Amygdala (tissue), 56 donors: Measurements from ENCODE around the gene EVX2.

Experiments
- DNase-seq, 56 donors: peaks; one replicate each; lab custom pipeline; 2025; lab: John Stamatoyannopoulos, UW

EVX2 gene

DNA sequence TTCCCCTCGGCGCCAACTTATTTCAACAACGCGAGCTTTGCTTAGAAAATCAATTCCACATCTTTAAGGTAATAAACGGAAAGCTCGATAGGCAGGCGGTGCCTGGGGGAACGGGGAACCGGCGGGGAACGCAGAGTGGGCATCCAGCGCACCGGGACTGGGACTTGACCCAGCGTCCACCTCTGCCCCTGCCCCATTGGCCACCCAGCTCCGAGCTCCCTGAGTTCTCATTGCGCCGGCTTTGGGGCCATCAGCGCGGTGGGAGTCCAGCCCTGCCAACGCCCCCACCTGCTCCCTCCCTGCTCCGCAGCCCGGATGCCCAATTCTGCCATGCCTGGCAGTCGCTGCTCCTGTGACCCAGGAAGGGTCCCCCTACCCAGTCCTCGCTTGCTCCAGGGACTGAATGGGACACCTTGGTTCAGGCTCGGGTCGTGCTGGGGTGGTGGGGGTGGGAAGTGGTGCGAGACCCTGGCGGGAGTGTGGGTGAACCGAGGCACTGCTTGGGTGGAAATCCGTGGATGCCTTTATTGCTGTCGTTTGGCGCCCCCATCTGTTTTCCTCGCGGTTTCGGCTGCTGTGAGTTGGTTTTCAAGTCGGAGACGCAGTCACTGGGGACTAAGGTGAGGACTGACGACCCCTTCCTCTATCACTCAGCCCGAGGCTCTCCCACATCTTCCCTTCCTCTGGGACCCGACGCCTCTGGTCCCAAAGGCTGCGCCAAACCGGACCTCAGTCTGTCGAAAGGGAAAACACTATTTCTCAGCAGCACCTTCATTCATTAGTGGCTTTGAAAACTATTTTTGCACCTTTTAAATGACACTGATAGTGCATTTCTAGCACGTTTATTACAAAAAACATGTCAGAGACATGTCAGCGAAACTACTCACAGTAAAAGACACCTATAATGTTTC, 2.4 kb upstream of the EVX2 start:
- DNase-seq = peak in 31 of 56 donors; percentile 2 to 64 (median 20)

DNA sequence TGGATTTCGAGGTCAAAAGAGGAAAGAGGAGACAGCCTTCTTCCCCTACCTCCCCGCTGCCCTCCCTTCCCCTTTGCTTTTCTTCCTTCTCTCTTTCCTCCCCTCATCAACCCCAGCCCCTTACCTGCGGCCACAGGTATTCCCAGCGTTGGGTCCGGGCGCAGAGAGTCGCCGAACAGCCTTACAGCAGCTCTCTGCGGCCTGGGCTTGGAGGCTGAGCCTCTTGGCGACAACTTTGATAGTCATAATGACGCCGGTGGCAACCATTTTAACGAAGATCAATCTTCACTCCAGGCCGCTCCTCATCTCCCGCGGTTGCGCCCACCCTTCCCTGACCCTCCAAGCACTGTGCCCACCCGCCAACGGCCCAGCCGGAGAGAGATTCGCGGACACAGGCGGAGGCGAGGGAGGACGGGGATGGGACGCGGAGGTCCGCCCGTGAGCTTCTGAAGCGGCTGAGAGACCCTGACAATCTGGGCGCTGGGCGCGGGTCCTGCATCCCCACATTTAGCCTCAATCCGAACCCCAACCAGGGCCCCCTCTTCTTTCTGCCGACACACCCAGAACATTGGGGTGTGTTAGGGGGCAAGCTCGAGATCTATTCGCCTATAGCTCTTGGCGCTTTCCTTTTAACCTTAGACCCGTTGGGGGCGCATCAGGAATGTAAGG, 1.5 kb upstream of the EVX2 start:
- DNase-seq = no peak

DNA sequence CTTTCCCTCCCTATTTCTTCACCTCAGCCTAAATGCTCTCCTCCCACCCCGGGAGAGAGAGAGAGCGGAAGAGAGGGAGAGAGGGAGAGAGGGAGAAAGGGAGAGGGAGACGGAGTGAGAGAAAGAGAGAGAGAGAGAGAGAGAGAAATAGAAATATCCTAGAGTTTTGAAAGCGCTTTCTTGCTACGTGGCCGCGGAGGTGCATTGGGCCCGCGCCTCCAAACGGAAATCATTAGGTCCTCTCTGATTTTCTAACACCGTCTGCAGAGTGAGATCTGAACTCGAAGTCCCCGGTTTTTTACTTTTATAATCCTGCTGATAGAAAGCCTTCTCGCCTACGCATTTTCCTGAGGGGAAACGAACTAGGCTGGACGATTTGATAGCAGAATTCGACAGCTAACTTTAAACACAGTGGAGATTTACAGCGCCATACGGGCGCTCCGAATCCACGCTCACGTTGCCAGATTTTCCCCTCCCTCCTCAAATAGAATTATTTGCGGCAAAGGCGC, 903 bp upstream of the EVX2 start:
- no peak for DNase-seq

DNA sequence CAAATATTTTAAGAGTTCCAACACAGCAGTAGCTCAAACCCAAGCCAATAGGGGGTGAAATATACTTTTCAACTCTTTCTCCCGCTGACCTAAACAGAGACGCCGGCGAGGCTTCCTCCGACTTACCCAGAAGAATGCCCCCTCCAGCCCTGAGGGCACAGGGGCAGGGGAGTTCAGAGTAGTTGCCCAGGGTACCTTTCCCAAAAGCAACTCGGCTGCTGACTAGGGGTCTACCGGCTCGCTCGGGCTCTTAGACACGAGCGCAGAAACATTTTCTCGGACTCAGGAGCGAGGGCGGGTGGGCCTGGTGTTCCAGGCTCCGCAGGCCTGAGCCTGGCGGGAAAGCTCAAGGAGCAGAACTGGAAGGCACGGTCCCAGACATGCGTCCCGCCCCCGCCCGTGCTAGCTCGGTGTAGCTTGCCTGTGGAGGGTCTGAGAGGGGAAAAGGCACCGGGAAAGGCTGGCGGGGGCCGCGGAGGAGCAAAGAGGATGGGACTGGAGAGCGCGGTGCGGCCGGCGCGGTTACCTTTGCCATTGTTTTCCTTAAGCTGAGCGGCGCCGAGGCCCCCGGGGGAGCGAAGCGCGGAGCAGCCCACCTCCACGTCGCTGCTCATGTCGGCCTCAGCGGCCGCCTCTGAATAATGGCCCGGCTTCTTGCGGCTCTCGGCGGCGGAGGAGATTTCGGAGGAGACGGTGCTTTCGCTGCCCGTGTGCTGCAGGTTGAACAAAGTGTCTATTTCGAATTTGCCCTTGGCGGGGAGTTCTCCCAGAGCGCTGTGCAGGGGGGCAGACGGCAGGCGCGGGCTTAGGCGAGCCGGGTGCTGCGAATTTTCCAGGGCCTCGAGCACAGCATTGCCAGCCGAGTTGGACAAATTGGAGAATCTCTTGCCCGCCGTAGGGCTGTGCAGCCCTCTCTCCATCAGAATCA, 674 bp downstream of the EVX2 start:
- no peak for DNase-seq

DNA sequence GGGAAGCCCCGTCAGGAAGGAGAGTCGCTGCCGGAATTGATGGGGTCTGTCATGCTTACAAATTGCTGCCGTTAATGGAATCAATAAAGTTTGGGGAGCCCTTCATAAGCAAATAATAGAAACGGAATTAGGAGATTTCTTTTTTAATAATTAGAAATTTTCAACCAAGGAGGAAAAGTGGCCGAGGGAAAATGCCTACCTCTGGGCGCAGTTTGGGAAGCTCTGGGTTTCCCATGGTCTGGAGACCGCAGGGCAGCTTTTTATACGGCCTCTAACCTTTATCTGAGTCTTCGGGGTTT, 1.3 kb downstream of the EVX2 start:
- no peak for DNase-seq

DNA sequence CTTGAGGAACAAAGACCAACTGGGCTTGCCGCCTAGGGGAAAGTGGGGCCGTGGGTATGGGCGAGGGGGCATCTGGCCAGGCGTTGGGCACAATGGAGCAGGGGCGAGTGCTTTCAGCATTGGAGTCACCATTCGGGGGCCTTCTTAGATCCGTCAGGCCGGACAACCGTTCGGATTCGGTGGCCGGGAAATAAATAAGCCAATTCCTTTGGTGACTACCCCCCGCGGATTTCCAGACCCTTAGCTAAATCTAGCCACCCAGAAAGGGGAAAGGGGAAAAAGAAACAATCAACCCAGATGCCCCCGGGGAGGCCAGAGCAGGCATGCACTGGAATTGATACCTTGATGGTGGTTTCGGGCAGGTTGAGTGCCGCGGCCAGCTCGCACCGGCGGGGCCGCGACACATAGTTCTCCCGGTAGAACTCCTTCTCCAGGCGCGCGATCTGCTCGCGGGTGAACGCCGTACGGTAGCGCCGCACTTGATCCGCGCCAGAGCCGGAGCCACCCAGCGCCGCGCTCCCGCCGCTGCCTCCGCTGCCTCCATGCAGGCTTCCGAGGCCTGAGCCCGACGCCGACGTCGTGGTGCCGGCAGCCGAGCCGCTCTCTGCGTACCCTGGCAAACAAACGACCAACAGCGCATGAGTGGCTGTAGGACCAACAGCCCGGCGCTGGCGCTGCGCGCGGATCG, 1.8 kb downstream of the EVX2 start:
- no peak for DNase-seq

DNA sequence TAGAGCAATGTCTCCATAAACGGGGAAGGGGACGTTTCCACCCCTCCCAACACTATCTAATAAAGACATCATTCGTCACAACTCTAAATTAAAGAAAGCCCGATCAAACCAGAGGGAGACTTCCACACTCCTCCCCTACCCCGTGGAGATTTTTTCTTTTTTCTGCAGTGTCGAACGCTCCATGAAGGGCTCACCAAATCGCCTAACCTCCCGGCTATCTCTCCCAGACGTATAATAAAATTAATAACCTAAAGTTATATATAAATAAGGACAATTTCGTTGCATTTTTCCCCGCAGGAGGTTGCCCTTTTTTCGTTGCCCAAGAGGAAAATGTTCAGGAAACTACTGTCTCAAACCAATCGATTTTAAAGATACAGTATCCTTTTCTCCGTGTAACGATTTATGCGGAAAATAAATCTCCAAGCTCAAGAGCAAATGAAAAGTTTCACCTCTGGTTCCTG, 2.4 kb downstream of the EVX2 start:
- no peak for DNase-seq

DNA sequence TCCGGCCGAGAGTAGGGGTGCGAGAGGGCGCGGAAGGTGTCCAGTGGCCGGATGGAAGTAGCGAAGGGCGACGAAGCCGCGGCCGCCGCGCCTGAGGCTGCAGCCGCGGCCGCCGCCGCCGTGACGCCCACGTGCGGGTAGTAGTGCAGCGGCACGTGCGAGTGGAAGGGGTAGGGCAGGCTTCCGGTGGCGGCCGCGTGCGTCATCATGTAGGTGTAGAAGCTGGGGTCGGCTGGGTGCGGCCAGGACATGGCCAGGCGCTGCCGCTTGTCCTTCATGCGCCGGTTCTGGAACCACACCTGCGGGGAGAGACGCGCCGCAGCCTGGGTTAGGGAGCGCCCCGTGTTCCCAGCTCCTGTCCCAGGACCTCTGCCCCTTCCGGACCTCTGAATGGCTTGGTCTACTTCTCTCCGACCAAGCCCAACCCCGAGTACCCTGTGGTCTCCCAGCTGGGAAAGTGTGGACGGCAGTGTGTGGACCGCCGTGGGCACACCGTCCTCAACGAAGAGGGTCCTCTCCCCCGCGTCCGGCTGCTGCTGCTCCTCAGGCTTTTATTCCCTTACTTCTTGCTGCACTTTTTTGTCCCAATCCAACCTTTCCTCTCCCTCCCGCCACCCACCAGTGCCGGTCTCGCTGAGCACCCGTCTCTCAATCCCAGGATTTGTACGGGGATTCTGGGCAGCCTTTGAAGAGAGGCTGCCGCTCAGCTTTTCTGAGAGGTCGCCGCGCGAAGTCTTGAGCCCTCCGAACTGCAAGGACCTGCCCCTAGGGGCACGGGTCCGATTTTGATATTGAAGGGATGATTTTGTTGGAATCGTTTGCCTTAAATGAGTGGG, 3.0 kb downstream of the EVX2 start:
- no peak for DNase-seq

DNA sequence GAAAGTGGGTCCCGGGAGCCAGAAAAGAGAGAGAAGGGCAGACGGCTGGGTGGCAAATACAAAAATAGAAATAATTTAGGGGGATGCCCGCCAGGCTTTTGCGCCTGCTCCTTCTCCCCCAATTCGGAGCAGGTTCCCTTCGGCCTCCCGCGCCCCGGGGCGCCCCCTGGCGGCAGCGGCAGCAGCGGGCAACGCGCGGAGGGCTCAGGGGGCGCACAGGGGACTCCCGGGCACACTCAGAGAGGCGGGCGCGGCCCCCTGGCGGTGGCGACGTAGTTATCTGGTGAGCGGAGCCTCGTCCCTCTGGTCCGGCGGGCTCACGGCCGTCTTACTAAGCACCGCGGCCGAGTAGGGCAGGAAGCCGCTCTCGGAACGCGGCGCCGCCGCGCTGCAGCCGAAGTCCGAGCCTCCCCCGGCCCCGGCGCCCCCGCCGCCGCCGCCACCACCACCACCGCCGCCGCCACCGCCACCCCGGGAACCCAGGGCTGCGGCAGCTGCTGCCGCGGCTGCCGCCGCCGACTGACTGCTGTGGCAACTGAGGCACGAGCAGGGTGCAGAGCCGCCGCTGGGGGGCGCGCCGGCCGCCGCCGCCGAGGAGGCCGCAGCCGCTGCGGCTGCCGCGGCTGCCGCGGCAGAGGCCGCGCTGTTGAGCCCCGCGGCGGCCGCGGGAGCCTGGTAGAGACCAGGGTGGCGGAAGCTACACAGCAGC, 3.8 kb downstream of the EVX2 start:
- DNase-seq = no peak

DNA sequence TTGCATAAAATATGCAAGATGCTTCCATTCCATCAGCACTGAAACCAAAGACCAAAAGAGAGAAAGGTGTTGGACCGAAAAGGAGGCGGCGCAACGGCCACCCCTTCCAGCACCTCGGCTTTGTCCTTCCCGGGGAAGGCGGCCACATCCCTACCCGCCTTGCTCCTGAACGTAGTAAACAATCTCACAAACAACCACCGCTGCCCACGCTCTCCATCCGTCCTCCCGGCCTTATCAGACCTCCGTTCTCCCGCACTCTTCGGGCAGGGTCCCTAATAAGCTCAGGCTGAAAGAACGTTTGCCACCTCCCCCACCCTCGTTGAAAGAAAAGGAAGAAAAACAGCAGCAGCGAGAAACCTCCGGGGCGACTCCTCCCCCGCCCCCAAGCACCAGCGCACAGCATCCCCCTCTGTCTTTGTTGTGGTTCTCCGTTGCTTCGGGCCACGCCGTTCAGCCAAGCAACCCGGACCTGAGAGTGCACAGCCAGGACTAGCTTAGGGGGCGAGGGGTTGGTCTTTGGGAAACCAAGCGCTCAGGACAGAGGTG, 4.4 kb downstream of the EVX2 start:
- DNase-seq = no peak

DNA sequence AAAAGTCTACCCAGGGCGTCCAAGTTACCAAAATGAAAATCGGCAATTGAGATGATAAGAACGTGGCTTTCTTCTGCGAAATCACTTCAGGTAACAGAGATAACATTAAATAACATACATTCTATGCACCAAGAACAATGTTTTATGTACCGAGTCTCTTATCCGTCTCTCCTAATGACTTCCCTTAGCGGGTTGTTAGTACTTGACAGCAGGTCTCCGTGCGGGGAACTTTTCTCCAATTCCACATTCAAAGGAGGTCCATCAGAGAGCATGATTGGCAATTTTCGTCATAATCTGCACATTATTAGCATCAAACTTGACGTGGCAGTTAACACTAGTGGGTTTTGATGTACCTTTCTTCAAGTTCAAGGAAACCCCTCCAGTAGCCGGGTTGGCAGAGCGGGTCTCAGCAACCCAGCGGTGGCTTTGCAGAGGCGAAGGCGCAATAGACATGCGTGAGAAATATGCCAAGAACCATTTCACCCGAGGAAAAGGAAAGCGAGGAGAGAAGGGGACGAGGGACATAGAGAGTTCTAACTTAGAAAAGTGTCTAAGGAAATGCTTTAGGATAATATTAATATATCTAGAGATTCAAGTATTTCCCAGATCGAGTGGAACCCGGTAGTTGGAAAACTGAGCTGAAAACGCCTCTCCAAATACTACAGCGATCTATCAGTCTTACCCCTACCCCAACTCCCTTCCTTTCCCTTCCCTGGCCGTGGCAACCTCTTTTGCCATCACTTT, 5.0 kb downstream of the EVX2 start:
- DNase-seq = no peak

DNA sequence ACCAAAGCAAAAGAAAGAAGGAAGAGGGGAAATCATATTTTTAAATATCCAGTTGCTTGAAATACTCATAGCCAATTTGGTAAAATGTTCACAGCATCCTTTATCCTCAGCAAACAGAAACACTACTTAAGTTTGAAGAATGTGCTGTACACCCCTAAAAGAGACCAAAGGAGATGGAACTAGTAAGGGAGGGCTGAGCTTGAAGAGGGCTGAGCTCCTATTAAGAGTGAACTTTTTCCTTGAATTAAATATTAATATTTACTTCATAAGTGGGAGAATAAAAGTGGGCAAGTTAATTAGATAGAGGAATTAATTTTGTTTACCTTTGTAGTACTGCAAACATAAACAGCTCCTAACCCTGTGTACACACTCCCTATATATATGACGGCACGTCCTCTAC, 7.0 kb downstream of the EVX2 start:
- DNase-seq = no peak

DNA sequence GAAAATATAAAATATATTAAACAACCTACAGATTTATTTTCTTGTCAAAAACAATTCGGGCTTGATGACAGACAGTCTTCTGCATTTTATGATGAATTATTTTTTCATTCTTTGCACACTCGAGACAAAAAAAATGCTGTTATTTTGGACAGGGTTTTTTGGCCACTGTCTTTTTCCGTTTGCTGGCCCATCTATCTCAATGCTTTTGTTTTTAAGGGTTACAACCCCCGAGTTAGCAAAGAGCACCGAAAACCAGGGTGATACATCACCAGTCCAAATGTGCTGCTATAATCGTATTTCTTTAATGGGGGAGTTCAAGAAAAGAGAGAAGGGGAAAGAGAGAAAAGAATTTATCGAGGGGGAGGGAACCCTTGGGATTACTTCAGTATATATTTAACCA, 7.7 kb downstream of the EVX2 start:
- no peak for DNase-seq

DNA sequence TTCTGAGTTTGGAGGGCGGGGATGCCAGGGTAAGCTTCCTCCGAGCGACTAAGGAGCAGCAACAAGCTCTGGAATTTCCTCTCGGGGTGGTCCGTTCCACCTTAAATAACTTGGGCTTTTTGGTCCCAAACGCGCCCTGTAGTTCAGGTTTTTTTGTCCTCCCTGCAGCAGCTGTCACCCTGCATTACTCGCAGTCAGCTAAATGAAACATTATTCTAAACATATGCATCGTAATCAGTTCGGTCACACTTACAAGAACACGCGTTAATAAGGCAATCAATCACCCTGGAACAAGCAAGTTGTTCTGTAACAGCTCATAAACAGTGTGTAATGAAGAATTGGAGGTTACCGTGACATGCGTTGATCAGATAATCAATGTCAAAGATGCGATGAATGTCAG, 8.3 kb downstream of the EVX2 start:
- DNase-seq = no peak

DNA sequence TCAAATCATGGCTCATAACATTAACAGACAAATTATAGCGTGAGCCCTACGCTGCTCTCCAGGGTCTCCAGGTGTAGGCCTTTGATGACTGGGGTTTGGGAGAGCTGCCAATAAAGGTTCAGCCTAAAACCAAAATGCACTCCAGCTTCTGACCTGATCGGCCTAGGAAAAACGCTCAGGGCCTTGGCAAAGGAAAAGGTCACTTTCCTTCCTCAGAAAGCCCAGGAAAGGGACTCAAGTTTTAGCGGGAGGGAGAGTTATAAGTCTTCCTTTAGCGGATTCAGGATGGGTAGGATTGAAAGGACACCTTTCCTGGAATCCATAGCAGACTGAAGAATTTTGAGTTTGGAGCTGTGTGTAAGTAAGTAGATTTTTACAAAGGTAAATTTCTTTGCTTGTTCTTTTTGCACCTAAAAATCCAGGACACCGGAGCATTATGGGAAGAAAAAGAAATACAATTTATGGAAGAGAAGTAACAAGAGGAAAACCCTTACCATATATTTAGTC, 8.8 kb downstream of the EVX2 start:
- DNase-seq = no peak

DNA sequence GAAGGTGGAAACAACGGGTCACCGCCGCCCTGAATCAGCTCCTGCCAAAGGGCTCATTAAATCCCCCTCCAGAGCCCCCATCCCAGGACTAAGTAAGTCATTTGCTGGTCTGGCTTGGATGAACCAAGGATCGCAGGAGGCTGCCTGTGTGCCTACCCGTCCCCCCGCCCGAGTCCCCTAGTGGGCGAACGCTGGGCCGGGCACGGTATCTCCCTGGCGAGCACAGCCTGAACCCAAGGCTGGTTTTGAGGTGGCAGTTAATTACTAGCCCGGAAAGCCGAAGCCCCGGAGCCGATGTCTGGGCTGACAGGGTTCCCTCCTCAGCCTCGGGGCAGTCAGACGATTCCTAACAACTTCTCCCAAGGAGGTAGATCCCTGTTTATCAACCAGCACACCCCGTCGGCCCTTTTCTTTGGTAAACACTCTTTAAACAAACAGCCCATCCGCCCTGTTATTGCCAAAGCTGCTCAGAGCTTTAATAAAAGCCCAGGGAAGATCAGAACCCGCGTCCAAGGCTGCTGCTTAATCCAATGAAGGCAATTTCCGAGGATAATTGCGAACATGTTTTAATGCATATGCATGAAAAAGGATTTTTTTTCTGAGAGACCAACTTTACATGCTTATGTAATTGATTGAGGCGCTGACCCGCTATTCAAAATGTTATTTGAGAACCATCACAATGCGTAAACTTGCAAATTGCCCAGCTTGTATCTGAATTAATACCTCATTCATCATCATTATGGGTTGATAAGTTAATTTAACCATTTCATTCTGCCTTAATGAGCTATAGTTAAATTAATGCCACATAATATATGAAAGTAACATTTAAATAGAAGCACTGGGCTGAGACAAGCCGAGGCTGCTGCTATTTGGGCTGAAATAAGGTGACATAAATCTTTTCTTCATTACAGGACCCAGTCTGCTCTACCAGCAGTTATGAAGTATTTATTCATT, 10.5 kb downstream of the EVX2 start:
- DNase-seq = no peak
